KOPT-K1 (cell line): ENCODE results near the gene DAZAP2.
A peak's percentile ranks its signal among the peaks of the same experiment; 100 is the strongest.
"Not testable (repeated sequence)": the region's sequence is repeated elsewhere in the genome, so short reads cannot be mapped to it uniquely, and the experiment has no call there.

Experiments used
- H3K27ac ChIP-seq: fragments of 200-600 bp; sonication (generic); 2 replicates; pipeline ENCODE4 v1.5.1; 2016; ENCODE audit warnings: antibody characterized with exemption, mild to moderate bottlenecking, low read depth, low read length; ENCODE audit not compliant: poor library complexity, severe bottlenecking
- H3K36me3 ChIP-seq: fragments of 200-600 bp; sonication (generic); 2 replicates; pipeline ENCODE4 v1.5.1; 2017; ENCODE audit warnings: antibody characterized with exemption, mild to moderate bottlenecking, low read length, moderate library complexity; ENCODE audit not compliant: insufficient read depth
- H3K9me3 ChIP-seq: fragments of 200-600 bp; sonication (generic); 2 replicates; pipeline ENCODE4 v1.5.1; 2017; ENCODE audit warnings: antibody characterized with exemption, low read length, mild to moderate bottlenecking; ENCODE audit not compliant: insufficient read depth, poor library complexity, severe bottlenecking

Gene DAZAP2

DNA sequence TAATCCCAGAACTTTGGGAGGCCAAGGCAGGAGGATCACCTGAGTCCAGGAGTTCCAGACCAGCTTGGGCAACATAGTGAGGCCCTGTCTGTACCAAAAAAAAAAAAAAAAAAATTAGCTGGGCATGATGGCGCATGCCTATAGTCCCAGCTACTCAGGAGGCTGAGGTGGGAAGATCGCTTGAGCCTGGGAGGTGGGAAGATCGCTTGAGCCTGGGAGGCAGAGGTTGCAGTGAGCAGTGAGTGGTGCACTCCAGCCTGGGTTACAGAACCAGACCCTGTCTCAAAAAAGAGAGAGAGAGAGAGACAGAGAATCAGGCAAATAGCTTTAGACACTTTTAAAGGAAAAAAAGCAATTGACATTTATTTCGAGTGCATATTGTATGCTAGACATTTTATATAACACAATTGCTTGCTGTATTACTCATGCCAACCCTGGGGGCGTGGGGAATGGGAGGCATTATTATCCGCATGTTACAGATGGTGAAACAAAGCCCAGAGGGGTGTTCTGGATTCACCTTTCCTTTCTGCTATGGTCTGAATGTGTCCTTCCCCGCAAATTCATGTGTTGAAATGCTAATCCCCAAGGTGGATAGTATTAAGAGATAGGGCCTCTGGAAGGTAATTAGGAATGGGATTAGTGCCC is 30.5 kb upstream of the DAZAP2 start:
- no peaks in the 10 kb centered on the region for H3K36me3 ChIP-seq
- H3K27ac ChIP-seq, result no peak overlapping the region
- no peaks in the 10 kb centered on the region for H3K9me3 ChIP-seq

DNA sequence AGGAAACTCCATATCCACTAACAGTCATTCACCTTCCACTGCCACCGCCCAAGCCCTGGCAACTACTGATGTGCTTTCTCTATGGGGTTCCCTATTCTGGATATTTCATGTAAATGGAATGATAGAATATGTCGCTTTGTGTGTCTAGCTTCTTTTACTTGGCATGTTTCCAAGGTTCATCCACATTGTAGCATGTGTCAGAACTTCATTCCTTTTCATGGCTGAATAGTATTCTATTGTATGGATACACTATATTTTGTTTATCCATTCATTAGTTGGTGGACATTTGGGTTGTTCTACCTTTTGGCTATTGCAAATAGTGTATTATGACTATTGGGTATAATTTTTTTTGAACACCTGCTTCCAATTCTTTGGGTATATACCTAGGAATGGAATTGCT is 29.4 kb upstream of the DAZAP2 start:
- H3K36me3 ChIP-seq, result no peaks in the 10 kb centered on the region
- no peaks in the 10 kb centered on the region for H3K9me3 ChIP-seq
- no peak overlapping the region for H3K27ac ChIP-seq

DNA sequence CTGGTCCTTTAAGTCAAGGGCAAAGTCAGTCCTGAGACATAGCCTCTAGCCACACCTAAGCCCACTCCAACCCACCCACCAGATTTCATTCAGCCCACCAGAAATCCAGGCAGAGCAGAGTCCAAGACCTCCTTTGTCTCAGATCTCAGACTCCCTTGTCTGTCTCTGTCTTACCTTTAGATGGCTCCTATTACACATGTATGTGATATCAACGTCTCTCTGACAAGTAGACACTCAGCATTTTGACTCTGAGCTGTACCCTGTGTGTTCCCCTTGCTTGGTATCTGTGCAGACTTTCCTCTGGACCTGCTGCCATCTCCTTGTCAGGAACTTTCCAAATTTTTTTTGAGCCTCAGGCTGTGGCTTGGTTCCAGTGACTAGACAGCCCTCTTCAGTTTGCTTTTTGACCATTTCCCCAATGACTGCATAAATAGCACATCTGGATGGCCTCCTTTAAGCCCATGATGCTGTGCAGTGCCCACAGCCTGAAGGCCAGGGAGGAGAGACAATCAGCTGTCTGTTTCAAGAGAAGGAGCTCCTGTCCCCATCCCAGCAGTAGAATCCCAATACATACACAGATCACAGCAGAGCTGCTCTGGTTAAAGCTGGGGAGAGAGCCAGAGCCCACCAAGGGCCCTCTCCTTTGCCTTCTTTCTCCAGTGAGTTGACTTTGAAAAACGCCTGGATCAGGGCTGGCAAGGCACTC is 27.8 kb upstream of the DAZAP2 start:
- no peaks in the 10 kb centered on the region for H3K9me3 ChIP-seq
- H3K36me3 ChIP-seq, result no peaks in the 10 kb centered on the region
- H3K27ac ChIP-seq, result no peak overlapping the region

DNA sequence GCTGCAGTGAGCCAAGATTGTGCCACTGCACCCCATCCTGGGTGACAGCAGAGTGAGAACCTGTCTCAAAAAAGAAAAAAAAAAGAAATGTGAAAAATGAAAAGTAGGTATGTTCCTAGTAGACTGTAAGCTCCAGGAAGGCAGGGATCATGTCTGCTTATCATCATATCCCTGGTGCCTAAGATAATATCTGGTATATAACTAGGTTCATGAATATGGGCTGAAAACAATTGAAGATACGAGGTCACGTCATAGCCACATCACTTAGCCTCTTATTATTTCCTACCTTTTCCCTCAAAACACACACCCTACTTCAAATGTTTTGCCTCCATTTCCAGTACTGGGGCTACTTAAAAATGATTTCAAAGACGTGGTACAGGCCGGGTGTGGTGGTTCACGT is 23.7 kb upstream of the DAZAP2 start:
- no peaks in the 10 kb centered on the region for H3K9me3 ChIP-seq
- no peaks in the 10 kb centered on the region for H3K36me3 ChIP-seq
- H3K27ac ChIP-seq, result no peak overlapping the region

DNA sequence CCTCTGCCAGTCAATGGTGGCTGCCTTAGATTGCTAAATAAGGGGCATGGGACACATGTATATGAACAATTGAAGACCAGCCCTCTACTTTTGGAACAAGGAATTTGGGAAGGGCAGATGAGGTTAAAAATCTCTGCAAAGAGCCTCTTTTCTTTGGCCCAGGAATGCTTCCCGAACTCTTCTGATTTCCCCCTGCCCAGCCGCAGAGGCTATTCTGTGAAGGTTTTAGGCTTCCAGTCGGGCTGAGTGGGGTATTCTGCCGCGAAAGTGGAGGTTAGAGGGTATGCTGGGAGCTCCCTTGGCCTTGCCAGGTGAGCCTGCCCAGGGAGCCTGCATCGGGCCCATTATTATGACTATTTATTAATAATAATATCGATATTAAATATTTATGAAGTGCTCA is 22.0 kb upstream of the DAZAP2 start:
- Histone ChIP-seq H3K27ac (no peak overlapping the region), H3K9me3 (no peaks in the 10 kb centered on the region), H3K36me3 (no peaks in the 10 kb centered on the region)

DNA sequence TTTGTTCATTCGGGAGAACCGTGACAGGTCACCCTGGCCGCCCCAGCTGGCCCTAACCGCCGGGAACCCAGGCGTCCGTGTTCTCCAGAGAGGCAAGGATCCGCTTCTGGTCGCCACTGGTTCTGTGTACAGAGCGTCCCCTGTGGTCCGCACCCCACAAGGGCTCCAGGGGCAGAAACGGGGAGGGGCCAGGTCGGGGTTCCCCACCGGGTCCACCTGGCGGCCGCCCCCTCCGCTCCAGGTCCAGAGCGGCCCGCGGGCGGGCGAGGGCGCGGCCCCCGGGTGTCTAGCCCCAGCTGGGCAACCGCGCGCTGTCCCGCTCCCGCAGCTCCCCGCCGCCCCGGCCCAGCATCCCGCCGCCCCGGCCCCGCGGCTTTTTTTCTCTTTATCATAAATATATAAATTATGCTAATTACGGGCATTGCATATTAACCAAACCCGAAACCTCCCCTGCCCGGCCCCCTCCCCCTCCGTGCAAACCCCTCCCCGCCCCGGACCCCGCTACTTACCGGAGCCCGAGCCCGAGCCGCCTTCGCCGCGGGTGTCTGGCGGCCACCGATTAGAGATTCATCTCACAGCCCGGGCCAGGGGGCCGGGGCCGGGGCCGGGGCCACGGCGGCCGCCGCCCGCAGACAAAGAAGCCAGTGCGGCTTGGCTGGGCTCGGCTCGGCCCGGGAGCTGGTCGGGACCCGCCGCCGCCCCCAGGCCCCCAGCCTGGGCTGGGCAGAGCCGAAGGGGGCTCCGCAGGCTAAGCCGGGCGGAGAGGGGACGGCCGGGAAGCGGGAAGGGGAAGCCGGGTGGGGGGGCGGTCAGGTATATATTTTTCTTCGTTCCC is 21.3 kb upstream of the DAZAP2 start:
- Histone ChIP-seq H3K27ac (peak overlapping the region; percentile 63), H3K36me3 (no peaks in the 10 kb centered on the region), H3K9me3 (no peaks in the 10 kb centered on the region)

DNA sequence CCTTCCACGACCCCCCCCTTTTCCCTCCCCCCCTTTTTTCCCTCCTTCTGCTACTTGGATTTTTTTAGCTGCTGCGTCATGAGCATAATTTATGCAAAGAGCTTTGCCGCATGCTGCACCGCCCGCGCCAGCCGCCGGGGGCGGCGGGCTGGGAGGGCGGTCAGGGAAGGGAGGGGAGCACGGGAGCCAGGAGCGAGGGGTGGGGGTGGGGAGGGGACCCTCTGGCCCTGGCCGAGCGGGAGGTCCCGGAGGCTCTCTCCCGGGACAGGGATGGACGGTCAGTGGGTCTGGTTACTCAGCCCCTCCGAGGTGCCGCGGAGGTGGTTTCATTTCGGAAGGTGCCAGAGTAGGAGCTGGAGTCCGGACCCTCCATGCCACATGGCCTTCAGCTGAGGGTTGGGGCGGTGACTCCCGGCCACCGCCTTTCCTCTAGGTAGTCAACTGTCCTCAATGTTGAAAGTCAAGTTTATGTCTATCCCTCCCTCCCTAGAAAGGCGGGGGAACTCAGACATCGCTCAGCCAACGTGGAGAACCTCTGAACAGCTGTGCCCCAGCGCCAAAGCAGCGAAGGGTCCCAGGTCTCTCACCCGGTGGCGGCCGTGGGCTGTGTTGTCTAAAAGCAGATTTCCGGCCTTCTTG is 20.5 kb upstream of the DAZAP2 start, which contains the start of gene POU6F1:
TSS of gene POU6F1 (minus strand) at position 95 of the 639 bp plus-strand sequence. CDS start 11,226 bp downstream, outside the sequence.
- H3K36me3 ChIP-seq, result no peaks in the 10 kb centered on the region
- H3K27ac ChIP-seq, result peak within 1 kb of the TSS; percentile 63
- no peaks in the 10 kb centered on the region for H3K9me3 ChIP-seq

DNA sequence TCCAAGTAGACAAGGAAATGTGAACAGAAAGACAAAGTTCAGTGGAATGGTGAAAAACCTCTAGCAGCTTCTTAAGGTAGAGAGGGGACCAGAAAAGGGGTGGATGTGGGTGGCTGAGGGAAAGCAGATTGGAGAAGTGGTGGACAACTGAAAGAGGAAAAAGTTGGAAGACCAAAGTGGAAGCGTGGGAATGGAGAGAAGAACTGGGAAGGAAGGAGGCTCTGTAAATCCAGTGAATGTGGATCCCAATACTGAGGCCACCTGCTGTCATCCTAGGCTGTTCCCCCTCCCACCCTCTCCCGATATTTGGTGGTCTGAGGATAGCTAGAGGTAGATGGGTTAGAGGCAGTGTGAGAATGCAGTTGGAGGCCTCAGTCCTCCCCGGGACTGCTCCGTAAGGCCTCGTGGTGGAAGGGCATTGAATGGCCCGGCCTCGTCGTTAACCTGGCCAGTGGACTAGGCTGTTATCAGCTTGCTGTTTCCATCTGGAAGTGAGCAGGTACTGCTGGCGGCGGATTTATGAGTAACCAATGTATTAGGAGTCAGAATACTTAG is 19.9 kb upstream of the DAZAP2 start:
- H3K36me3 ChIP-seq, result no peaks in the 10 kb centered on the region
- H3K27ac ChIP-seq, result peak overlapping the region; percentile 63

DNA sequence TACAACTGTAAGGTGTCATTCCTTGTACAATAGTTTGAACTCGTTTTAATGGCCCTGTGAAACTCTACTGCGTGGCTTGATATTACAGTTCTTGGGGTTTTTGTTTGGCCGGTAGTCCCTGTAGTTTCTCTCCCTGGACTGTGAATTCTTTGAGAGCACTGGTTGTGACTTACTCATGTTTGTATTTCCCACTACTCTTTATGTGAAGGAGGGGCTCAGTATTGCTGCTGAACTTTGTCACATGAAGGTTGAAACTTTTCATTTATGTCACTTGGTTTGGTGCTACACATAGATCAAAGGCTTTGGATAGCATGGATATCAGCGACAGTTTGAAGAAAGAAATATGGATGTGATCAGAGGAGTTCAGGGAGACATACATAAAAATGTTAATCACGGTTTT is 19.3 kb upstream of the DAZAP2 start:
- no peaks in the 10 kb centered on the region for H3K36me3 ChIP-seq
- no peaks in the 10 kb centered on the region for H3K9me3 ChIP-seq
- H3K27ac ChIP-seq, result no peak overlapping the region

More for the DNA sequence above, 19.9 kb upstream of the DAZAP2 start:
- H3K9me3 ChIP-seq, result no peaks in the 10 kb centered on the region

DNA sequence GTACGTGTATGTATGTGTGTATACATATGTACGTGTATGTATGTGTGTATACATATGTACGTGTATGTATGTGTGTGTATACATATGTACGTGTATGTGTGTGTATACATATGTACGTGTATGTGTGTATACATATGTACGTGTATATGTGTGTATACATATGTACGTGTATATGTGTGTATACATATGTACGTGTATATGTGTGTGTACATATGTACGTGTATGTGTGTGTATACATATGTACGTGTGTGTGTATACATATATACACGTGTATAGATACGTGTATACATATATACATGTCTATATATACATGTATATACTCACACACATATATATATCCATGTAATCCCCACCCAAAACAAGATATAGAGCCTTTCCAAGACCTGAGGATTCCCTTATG is 18.8 kb upstream of the DAZAP2 start:
- not testable (repeated sequence) for H3K27ac ChIP-seq, H3K36me3 ChIP-seq, H3K9me3 ChIP-seq

DNA sequence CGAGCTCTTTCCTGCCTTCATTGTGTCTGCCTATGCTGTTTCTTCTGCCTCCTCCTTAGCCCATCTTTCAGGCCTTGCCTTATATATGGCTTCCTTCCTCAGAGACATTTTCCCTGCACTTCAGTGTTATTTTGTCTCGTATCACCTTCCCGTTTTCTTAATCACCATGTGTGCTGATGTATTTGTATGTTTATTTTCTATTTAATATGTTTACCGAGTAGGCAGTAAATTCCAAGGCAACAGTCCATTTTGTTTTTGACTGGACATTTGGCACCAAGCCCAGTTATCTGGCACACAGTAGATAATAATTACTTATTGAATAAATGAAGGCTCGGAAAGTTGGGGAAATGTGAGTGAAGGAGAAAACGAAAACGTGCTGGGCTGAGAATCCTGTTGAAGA is 16.2 kb upstream of the DAZAP2 start:
- no peaks in the 10 kb centered on the region for H3K36me3 ChIP-seq
- no peak overlapping the region for H3K27ac ChIP-seq
- no peaks in the 10 kb centered on the region for H3K9me3 ChIP-seq

DNA sequence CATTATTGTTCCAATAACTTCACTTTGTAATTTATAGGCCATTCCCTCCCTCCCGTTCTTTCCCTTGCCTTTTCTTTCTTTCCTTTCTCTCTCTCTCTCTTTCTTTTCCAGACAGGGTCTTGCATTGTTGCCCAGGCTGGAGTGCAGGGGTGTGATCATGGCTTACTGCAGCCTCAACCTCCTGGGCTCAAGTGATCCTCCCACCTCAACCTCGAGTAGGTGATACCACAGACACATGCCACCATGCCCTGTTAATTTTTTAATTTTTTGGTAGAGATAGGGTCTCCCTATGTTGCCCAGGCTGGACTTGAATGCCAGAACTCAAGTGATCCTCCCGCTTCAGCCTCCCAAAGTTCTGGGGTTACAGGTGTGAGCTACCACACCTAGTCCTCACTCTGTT is 14.0 kb upstream of the DAZAP2 start:
- H3K9me3 ChIP-seq, result no peaks in the 10 kb centered on the region
- no peaks in the 10 kb centered on the region for H3K36me3 ChIP-seq
- no peak overlapping the region for H3K27ac ChIP-seq

DNA sequence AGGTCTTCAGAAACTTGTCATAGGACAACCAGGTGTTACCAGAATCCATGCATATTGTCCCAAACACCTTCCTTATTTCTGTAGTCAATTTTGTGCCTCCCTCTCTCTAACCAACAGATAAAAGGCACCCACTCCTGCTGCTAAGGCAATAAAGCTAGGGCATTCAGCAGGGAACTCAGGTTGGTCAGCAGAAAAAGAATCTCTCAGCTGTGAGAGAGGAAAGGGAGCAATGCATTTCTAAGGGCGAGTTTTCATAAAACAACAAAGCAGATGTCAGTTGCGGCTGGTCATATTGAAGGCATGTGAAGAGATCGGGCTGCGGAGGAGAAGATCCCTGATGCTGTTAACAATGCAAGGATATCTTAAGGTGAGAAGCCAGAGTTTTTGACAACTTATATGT is 13.4 kb upstream of the DAZAP2 start:
- Histone ChIP-seq H3K36me3 (no peaks in the 10 kb centered on the region), H3K9me3 (no peaks in the 10 kb centered on the region), H3K27ac (no peak overlapping the region)

DNA sequence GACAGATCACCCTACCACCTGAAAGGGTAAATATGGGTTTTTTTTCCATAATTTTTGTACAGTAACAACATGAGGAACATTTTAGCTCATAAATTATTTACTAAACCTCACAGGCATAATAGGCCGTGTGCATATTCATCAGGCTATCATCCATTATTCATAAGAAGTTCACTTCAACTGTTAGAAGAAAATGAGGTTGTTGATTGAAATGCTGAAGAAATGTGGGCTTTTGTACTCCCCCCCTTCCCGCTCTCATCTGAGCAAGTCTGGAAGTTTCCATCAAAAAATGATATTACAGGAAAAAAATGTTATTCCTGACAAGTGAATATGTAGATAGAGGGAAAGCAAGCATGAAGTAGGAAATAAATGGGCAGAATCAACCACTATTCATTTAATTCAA is 12.9 kb upstream of the DAZAP2 start:
- Histone ChIP-seq H3K36me3 (no peaks in the 10 kb centered on the region), H3K9me3 (no peaks in the 10 kb centered on the region), H3K27ac (no peak overlapping the region)

DNA sequence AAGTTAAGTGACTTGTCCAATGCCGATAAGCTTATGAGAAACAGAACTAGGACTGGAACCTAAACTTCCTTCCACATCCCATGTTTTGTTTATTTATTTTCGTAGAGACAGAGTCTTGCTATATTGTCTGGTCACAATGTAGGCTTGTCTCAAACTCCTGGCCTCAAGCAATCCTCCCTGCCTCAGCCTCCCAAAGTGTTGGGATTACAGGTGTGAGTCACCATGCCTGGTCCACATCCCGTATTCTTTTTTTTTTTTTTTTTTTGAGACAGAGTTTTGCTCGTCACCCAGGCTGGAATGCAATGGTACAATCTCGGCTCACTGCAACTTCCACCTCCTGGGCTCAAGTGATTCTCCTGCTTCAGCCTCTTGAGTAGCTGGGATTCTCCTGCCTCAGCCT is 11.5 kb upstream of the DAZAP2 start:
- not testable (repeated sequence) for H3K36me3 ChIP-seq, H3K9me3 ChIP-seq, H3K27ac ChIP-seq
